Measurements from ENCODE around the gene IFNA10. TPM values are rescaled to one million over a fixed set of nuclear protein-coding genes. Genes with fewer than 3 reads are reported as not detected.
"Not testable (repeated sequence)": the region's sequence is repeated elsewhere in the genome, so short reads cannot be mapped to it uniquely, and the experiment has no call there.

IFNA10 gene
- total RNA-seq, 1 donor from 2014 or later, result not detected

GRCh38 chr9:21194867-21195776 lies 11.8 kb downstream of the IFNA10 start:
- not testable (repeated sequence) for H3K27me3 ChIP-seq (ENCODE audit: control insufficient read depth in 3 of 3, insufficient read depth in 3 of 3, low read length in 3 of 3); H3K4me3 ChIP-seq (ENCODE audit: low read length in 3 of 3); H3K9ac ChIP-seq (ENCODE audit: low read depth in 1 of 3, low read length in 3 of 3); H3K36me3 ChIP-seq (ENCODE audit: control insufficient read depth in 3 of 3, insufficient read depth in 3 of 3, low read length in 3 of 3); H3K9me3 ChIP-seq (ENCODE audit: control insufficient read depth in 3 of 3, low read length in 3 of 3); H3K4me1 ChIP-seq (ENCODE audit: control insufficient read depth in 3 of 3, insufficient read depth in 3 of 3, low read length in 3 of 3); H3K27ac ChIP-seq (ENCODE audit: low read depth, low read length)

GRCh38 chr9:21187487-21187886 lies 19.5 kb downstream of the IFNA10 start, which contains the start of gene IFNA4:
Gene IFNA4 (minus strand): TSS chr9:21187587. CDS start chr9:21187531, 56 bp downstream.
- not testable (repeated sequence) for H3K4me3 ChIP-seq (ENCODE audit: low read length in 3 of 3); H3K27me3 ChIP-seq (ENCODE audit: control insufficient read depth in 3 of 3, insufficient read depth in 3 of 3, low read length in 3 of 3); H3K9me3 ChIP-seq (ENCODE audit: control insufficient read depth in 3 of 3, low read length in 3 of 3); H3K27ac ChIP-seq (ENCODE audit: low read depth, low read length); H3K36me3 ChIP-seq (ENCODE audit: control insufficient read depth in 3 of 3, insufficient read depth in 3 of 3, low read length in 3 of 3); H3K9ac ChIP-seq (ENCODE audit: low read depth in 1 of 3, low read length in 3 of 3); H3K4me1 ChIP-seq (ENCODE audit: control insufficient read depth in 3 of 3, insufficient read depth in 3 of 3, low read length in 3 of 3)

- not testable (repeated sequence) for H3K9me3 ChIP-seq (ENCODE audit: control insufficient read depth in 3 of 3, low read length in 3 of 3); H3K4me3 ChIP-seq (ENCODE audit: low read length in 3 of 3); H3K27ac ChIP-seq (ENCODE audit: low read depth, low read length); H3K27me3 ChIP-seq (ENCODE audit: control insufficient read depth in 3 of 3, insufficient read depth in 3 of 3, low read length in 3 of 3); H3K9ac ChIP-seq (ENCODE audit: low read depth in 1 of 3, low read length in 3 of 3); H3K4me1 ChIP-seq (ENCODE audit: control insufficient read depth in 3 of 3, insufficient read depth in 3 of 3, low read length in 3 of 3); H3K36me3 ChIP-seq (ENCODE audit: control insufficient read depth in 3 of 3, insufficient read depth in 3 of 3, low read length in 3 of 3)
Observed at GRCh38 chr9:21182810-21183736, 23.9 kb downstream of the IFNA10 start.

GRCh38 chr9:21174671-21175070 lies 32.3 kb downstream of the IFNA10 start:
- Histone ChIP-seq H3K27me3 (ENCODE audit: control insufficient read depth in 3 of 3, insufficient read depth in 3 of 3, low read length in 3 of 3) (no peaks in the 10 kb centered on the region), H3K9ac (ENCODE audit: low read depth in 1 of 3, low read length in 3 of 3) (no peak overlapping the region), H3K9me3 (ENCODE audit: control insufficient read depth in 3 of 3, low read length in 3 of 3) (no peaks in the 10 kb centered on the region), H3K4me3 (ENCODE audit: low read length in 3 of 3) (no peak overlapping the region), H3K27ac (ENCODE audit: low read depth, low read length) (no peak overlapping the region), H3K4me1 (ENCODE audit: control insufficient read depth in 3 of 3, insufficient read depth in 3 of 3, low read length in 3 of 3) (no peaks in the 10 kb centered on the region), H3K36me3 (ENCODE audit: control insufficient read depth in 3 of 3, insufficient read depth in 3 of 3, low read length in 3 of 3) (no peaks in the 10 kb centered on the region)

GRCh38 chr9:21172156-21172555 lies 34.8 kb downstream of the IFNA10 start:
- Histone ChIP-seq H3K27me3 (ENCODE audit: control insufficient read depth in 3 of 3, insufficient read depth in 3 of 3, low read length in 3 of 3) (no peaks in the 10 kb centered on the region), H3K4me1 (ENCODE audit: control insufficient read depth in 3 of 3, insufficient read depth in 3 of 3, low read length in 3 of 3) (no peaks in the 10 kb centered on the region), H3K36me3 (ENCODE audit: control insufficient read depth in 3 of 3, insufficient read depth in 3 of 3, low read length in 3 of 3) (no peaks in the 10 kb centered on the region), H3K9ac (ENCODE audit: low read depth in 1 of 3, low read length in 3 of 3) (no peak overlapping the region), H3K4me3 (ENCODE audit: low read length in 3 of 3) (no peak overlapping the region), H3K27ac (ENCODE audit: low read depth, low read length) (no peak overlapping the region), H3K9me3 (ENCODE audit: control insufficient read depth in 3 of 3, low read length in 3 of 3) (no peaks in the 10 kb centered on the region)

GRCh38 chr9:21171351-21171750 lies 35.6 kb downstream of the IFNA10 start:
- no peaks in the 10 kb centered on the region for H3K9me3 ChIP-seq (ENCODE audit: control insufficient read depth in 3 of 3, low read length in 3 of 3)
- no peaks in the 10 kb centered on the region for H3K27me3 ChIP-seq (ENCODE audit: control insufficient read depth in 3 of 3, insufficient read depth in 3 of 3, low read length in 3 of 3)
- no peak overlapping the region for H3K4me3 ChIP-seq (ENCODE audit: low read length in 3 of 3)
- no peaks in the 10 kb centered on the region for H3K36me3 ChIP-seq (ENCODE audit: control insufficient read depth in 3 of 3, insufficient read depth in 3 of 3, low read length in 3 of 3)
- no peak overlapping the region for H3K27ac ChIP-seq (ENCODE audit: low read depth, low read length)
- no peak overlapping the region for H3K9ac ChIP-seq (ENCODE audit: low read depth in 1 of 3, low read length in 3 of 3)
- no peaks in the 10 kb centered on the region for H3K4me1 ChIP-seq (ENCODE audit: control insufficient read depth in 3 of 3, insufficient read depth in 3 of 3, low read length in 3 of 3)

- H3K27me3 ChIP-seq (ENCODE audit: control insufficient read depth in 3 of 3, insufficient read depth in 3 of 3, low read length in 3 of 3); H3K9me3 ChIP-seq (ENCODE audit: control insufficient read depth in 3 of 3, low read length in 3 of 3); H3K4me1 ChIP-seq (ENCODE audit: control insufficient read depth in 3 of 3, insufficient read depth in 3 of 3, low read length in 3 of 3); H3K27ac ChIP-seq (ENCODE audit: low read depth, low read length); H3K9ac ChIP-seq (ENCODE audit: low read depth in 1 of 3, low read length in 3 of 3); H3K4me3 ChIP-seq (ENCODE audit: low read length in 3 of 3); H3K36me3 ChIP-seq (ENCODE audit: control insufficient read depth in 3 of 3, insufficient read depth in 3 of 3, low read length in 3 of 3): not testable (repeated sequence)
Observed at GRCh38 chr9:21166560-21166959, 40.4 kb downstream of the IFNA10 start, which contains the start of gene IFNA21. Gene IFNA21 (minus strand): TSS chr9:21166660. CDS start chr9:21166612, 48 bp downstream.

- no peak overlapping the region for H3K4me3 ChIP-seq (ENCODE audit: low read length in 3 of 3)
- no peaks in the 10 kb centered on the region for H3K27me3 ChIP-seq (ENCODE audit: control insufficient read depth in 3 of 3, insufficient read depth in 3 of 3, low read length in 3 of 3)
- H3K9ac ChIP-seq (ENCODE audit: low read depth in 1 of 3, low read length in 3 of 3), result no peak overlapping the region
- no peaks in the 10 kb centered on the region for H3K36me3 ChIP-seq (ENCODE audit: control insufficient read depth in 3 of 3, insufficient read depth in 3 of 3, low read length in 3 of 3)
- no peaks in the 10 kb centered on the region for H3K4me1 ChIP-seq (ENCODE audit: control insufficient read depth in 3 of 3, insufficient read depth in 3 of 3, low read length in 3 of 3)
- no peaks in the 10 kb centered on the region for H3K9me3 ChIP-seq (ENCODE audit: control insufficient read depth in 3 of 3, low read length in 3 of 3)
- no peak overlapping the region for H3K27ac ChIP-seq (ENCODE audit: low read depth, low read length)
Observed at GRCh38 chr9:21165516-21165915, 41.4 kb downstream of the IFNA10 start.

GRCh38 chr9:21160178-21160577 lies 46.8 kb downstream of the IFNA10 start:
- Histone ChIP-seq H3K27me3 (ENCODE audit: control insufficient read depth in 3 of 3, insufficient read depth in 3 of 3, low read length in 3 of 3) (no peaks in the 10 kb centered on the region), H3K9ac (ENCODE audit: low read depth in 1 of 3, low read length in 3 of 3) (no peak overlapping the region), H3K36me3 (ENCODE audit: control insufficient read depth in 3 of 3, insufficient read depth in 3 of 3, low read length in 3 of 3) (no peaks in the 10 kb centered on the region), H3K4me1 (ENCODE audit: control insufficient read depth in 3 of 3, insufficient read depth in 3 of 3, low read length in 3 of 3) (no peaks in the 10 kb centered on the region), H3K27ac (ENCODE audit: low read depth, low read length) (no peak overlapping the region), H3K9me3 (ENCODE audit: control insufficient read depth in 3 of 3, low read length in 3 of 3) (no peaks in the 10 kb centered on the region), H3K4me3 (ENCODE audit: low read length in 3 of 3) (no peak overlapping the region)
